ENCODE data around the gene IFI35.
A peak's percentile ranks its signal among the peaks of the same experiment; 100 is the strongest.

GRCh38 chr17:42997984-42998938 is 8.3 kb upstream of the IFI35 start, which contains the start of gene RPL27:
- TF ChIP-seq CTCF (IDR thresholded peaks at IDR 0.05) (peak; percentile 95 to 97 (median 96)), POLR2AphosphoS5 (IDR thresholded peaks at IDR 0.05) (peak; percentile 97 to 99 (median 98)), POLR2A (IDR thresholded peaks at IDR 0.05) (peak; percentile 80)
